HG03520 (cell line): ENCODE measurements around the gene CENPC.

Source experiments
- ATAC-seq: cut with Tn5 transposase; IDR thresholded peaks from one replicate; pipeline ENCODE4 v1.9.1; 2021; ENCODE audit warnings: mild to moderate bottlenecking, moderate library complexity; ENCODE audit not compliant: unreplicated experiment

CENPC gene, protein sequence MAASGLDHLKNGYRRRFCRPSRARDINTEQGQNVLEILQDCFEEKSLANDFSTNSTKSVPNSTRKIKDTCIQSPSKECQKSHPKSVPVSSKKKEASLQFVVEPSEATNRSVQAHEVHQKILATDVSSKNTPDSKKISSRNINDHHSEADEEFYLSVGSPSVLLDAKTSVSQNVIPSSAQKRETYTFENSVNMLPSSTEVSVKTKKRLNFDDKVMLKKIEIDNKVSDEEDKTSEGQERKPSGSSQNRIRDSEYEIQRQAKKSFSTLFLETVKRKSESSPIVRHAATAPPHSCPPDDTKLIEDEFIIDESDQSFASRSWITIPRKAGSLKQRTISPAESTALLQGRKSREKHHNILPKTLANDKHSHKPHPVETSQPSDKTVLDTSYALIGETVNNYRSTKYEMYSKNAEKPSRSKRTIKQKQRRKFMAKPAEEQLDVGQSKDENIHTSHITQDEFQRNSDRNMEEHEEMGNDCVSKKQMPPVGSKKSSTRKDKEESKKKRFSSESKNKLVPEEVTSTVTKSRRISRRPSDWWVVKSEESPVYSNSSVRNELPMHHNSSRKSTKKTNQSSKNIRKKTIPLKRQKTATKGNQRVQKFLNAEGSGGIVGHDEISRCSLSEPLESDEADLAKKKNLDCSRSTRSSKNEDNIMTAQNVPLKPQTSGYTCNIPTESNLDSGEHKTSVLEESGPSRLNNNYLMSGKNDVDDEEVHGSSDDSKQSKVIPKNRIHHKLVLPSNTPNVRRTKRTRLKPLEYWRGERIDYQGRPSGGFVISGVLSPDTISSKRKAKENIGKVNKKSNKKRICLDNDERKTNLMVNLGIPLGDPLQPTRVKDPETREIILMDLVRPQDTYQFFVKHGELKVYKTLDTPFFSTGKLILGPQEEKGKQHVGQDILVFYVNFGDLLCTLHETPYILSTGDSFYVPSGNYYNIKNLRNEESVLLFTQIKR

GRCh38 chr4:67545199-67546003, at the start of gene CENPC:
CENPC (minus strand) TSS chr4:67545503; CDS start chr4:67545355, 148 bp downstream.
- peak; percentile 93 for ATAC-seq

GRCh38 chr4:67593741-67594175, 48.5 kb upstream of the CENPC start:
- no peak for ATAC-seq

DNA sequence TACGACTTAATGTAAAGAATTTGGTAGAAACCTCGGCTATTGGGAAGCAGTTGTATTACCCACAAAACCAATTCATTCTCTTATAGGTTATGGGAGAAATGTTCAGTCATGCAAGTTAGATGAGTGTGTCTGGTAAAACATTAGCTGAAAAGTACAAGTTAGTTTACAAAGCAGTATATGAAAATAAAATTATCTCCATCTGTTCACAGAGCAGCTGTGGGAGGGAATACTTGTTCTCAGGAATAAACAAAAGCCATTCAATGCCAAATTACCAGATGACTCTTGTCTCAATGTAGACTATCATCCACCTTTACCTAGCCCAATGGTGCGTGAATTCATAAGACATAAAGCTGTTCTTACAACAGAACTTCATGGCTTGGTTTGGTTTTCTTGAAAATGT, 41.9 kb upstream of the CENPC start:
- no peak for ATAC-seq

GRCh38 chr4:67584496-67584895, 39.2 kb upstream of the CENPC start:
- no peak for ATAC-seq

- no peak for ATAC-seq
These were observed 36.6 kb upstream of the CENPC start for GRCh38 chr4:67581913-67582312.

DNA sequence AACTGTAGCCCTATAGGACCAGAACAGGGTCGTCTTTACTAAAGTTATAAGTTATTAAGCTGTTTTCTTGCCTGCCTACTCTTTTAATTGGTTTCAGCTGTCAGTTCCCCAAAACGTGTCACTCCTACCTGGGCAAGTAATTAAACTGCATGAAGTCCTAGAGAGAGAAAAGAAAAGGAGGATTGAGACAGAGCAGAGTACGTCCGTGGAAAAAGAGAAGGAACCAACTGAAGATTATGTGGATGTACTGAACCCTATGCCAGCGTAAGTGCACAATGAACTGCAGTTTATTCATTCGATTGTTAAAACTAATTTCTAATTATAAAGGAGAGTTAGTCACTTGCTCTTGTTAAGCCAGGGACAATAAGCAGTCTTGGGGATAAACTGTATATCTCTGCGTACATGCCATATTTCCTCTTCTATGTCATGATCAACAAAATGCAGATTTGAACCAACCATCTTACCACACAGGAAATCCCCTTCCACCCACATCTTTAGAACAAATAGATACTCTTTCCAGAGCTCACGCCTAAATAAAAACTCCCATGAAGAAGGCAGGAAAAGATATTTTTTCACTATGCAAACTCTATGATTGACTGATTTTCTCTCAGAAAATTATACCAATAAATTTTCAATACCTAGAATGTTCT, 36.0 kb upstream of the CENPC start:
- ATAC-seq: peak; percentile 44

DNA sequence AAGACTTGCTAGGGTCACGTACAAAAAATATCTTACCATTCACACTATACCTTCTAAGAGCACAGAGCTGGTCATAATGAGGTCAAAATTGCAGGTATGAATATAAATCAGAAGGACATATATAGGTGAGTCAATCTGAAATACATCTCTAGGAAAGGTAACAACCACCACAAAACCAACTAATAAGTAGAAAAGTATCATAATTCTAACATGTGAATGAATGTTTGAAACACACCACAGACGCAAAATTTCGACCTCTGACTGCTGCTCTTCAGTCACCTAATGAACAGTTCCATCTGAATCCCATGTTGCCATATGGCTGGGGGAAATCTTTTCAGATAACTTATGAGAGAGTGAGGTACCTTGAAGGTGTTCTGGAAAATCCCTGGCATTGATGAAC, 35.3 kb upstream of the CENPC start:
- ATAC-seq: no peak

DNA sequence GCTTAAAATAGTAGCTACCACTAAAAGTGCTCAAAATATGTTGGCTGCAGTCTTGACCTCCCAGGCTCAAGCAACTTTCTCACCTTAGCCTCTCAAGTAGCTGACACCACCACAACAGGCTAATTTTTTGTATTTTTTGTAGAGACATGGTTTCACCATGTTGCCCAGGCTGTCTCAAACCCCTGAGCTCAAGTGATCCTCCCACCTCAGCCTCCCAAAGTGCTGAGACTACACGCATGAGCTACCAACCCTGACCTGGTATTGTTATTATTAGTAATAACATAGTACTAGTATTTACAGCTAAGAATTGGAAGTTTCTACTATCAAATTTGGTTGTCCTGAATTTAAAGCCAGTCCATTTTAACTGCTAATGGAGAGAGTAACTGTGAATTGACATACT, 31.2 kb upstream of the CENPC start:
- ATAC-seq: peak; percentile 53

GRCh38 chr4:67576059-67576466, 30.8 kb upstream of the CENPC start:
- ATAC-seq: no peak

DNA sequence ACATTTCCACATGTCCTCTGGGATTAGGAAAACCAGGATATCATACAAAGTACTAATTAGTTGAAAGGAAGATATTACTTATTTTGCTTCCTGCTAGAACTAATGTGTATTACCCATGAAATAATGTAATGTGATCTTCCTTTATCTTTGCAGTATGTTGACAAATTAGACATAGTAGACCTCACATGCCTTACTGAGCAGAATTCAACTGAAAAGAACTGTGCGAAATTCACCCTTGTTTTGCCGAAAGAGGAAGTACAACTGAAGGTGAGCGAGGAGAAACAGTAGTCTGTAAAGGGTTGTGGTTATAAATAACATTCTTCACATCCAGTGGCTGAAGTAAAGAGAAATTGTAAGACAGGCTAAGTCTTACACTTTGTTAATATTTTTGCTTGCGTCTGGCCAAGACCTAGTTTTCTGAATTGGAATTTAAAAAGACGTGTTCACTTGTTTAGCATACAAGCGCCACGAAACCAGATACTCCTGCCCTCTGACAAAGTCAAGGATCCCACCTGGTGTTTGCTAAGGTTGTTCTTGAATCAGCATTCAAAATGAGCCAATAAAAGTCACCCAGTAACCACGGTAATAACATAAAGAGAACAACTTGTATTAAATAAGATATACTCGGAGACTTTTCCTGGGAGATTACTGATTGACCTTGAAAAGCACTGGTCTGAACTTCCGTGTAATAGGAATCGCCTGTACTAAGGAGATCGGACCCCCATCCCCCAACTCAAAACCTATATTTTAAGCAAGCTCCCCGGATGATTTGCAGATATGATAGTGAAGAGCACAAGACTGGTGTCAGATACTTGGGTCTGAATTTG, 30.1 kb upstream of the CENPC start:
- peak; percentile 92 for ATAC-seq

GRCh38 chr4:67573193-67573592, 27.9 kb upstream of the CENPC start:
- ATAC-seq: no peak

DNA sequence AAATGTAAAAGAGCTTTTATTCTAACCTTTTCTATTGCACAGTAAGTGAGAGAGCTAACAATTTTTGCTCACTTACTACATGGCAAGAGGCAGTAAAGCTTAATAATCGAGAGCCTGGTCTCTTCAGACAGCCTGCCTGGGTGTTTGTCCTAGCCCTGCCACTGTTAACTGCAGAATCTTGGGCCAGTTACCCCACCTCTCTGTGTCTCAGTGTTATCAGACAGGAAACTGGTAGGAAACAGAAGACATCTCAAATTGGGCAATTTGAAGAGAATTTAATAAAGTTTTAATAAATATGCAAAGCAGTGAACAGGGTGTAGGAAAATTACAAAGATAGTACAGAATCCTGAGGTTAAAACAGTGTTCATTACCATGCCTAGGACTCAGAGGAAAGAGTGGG, 26.7 kb upstream of the CENPC start:
- no peak for ATAC-seq

GRCh38 chr4:67570537-67570936, 25.2 kb upstream of the CENPC start:
- no peak for ATAC-seq

GRCh38 chr4:67568820-67569219, 23.5 kb upstream of the CENPC start:
- ATAC-seq: no peak

DNA sequence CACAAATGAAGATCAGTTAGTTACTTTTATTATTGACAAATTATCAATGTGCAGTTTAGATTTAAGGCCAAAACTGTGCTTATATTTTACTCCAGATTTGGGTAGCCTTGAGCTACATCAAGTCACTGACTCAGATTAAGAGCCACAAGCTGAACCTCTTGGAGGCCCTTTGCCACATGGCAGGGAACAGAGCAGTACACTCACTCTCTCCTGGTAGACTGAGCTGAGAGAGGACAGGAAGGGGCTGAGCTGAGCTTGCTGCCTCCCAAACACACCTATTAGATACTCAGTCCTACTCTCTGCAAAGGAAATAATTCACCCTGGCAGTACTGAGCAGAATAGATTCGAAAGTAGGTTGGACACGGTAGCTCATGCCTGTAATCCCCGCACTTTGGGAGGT, 21.0 kb upstream of the CENPC start:
- no peak for ATAC-seq

- no peak for ATAC-seq
These were observed 20.0 kb upstream of the CENPC start for GRCh38 chr4:67565284-67565683.

DNA sequence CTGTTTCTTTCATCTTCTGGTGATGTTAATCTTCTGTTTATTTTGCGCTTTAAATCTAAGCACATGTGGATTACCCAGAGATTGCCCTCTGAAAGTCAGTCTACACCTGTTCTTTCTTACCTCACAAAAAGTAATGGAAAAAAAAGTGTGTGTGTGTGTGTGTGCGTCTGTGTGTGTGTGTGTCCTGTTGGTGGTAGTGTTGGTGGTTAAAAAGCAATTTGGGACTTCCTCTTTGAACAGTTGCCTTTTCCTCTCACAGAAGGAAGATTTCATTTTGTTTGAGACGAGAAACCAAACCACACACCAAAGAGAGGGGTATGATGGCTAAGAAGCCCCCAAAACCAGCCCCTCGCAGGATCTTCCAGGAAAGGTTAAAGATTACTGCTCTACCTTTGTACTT, 13.2 kb upstream of the CENPC start, which contains the start of gene STAP1:
Gene STAP1, plus strand, starts transcription at position 235 of the 400 bp plus-strand sequence. Its CDS starts 83 bp downstream, at position 318.
- ATAC-seq: peak; percentile 70

- no peak for ATAC-seq
These were observed 11.1 kb upstream of the CENPC start for GRCh38 chr4:67556436-67556835.

- ATAC-seq: no peak
These were observed 10.1 kb upstream of the CENPC start for GRCh38 chr4:67555447-67555846.
